IPS DF 4.7 (cell line): Measurements from ENCODE around the gene TECPR2.

Source experiments
- DNase-seq: peaks from one replicate; pipeline ENCODE4 v3.0.0-alpha.2; 2013; ENCODE audit warnings: low spot score; ENCODE audit errors: extremely low read depth

TECPR2 gene

GRCh38 chr14:102495491-102496330, 133.0 kb downstream of the TECPR2 start:
- DNase-seq, result no peak

GRCh38 chr14:102496331-102496691, 133.6 kb downstream of the TECPR2 start:
- no peak for DNase-seq

- DNase-seq, result no peak
Observed at GRCh38 chr14:102496958-102497744, 134.4 kb downstream of the TECPR2 start.

GRCh38 chr14:102497998-102498677, 135.4 kb downstream of the TECPR2 start:
- no peak for DNase-seq

- DNase-seq, result no peak
Observed at GRCh38 chr14:102498678-102499265, 136.0 kb downstream of the TECPR2 start.

GRCh38 chr14:102499401-102500157, 136.8 kb downstream of the TECPR2 start:
- no peak for DNase-seq

GRCh38 chr14:102500158-102500662, 137.5 kb downstream of the TECPR2 start:
- no peak for DNase-seq

- no peak for DNase-seq
Observed at GRCh38 chr14:102500713-102501112, 138.0 kb downstream of the TECPR2 start.

GRCh38 chr14:102501751-102502315, 139.1 kb downstream of the TECPR2 start:
- no peak for DNase-seq

- no peak for DNase-seq
Observed at GRCh38 chr14:102502571-102502970, 139.8 kb downstream of the TECPR2 start.

GRCh38 chr14:102503641-102504327, 141.0 kb downstream of the TECPR2 start:
- no peak for DNase-seq

GRCh38 chr14:102504328-102504999, 141.7 kb downstream of the TECPR2 start:
- DNase-seq, result no peak

- DNase-seq, result no peak
Observed at GRCh38 chr14:102505000-102505619, 142.4 kb downstream of the TECPR2 start.

GRCh38 chr14:102505775-102506625, 143.3 kb downstream of the TECPR2 start:
- no peak for DNase-seq

GRCh38 chr14:102506626-102506925, 143.8 kb downstream of the TECPR2 start:
- no peak for DNase-seq

- DNase-seq, result no peak
Observed at GRCh38 chr14:102507081-102507856, 144.5 kb downstream of the TECPR2 start.

GRCh38 chr14:102507857-102508312, 145.1 kb downstream of the TECPR2 start:
- DNase-seq, result no peak
